ENCODE data around the gene ATAD2B. TPM values are rescaled to one million over a fixed set of nuclear protein-coding genes. Genes with fewer than 3 reads are reported as not detected.

The ATAD2B gene
- polyA plus RNA-seq, 1 of the 3 experiments (the other 2 are of a cell fraction): 1.3 TPM

DNA sequence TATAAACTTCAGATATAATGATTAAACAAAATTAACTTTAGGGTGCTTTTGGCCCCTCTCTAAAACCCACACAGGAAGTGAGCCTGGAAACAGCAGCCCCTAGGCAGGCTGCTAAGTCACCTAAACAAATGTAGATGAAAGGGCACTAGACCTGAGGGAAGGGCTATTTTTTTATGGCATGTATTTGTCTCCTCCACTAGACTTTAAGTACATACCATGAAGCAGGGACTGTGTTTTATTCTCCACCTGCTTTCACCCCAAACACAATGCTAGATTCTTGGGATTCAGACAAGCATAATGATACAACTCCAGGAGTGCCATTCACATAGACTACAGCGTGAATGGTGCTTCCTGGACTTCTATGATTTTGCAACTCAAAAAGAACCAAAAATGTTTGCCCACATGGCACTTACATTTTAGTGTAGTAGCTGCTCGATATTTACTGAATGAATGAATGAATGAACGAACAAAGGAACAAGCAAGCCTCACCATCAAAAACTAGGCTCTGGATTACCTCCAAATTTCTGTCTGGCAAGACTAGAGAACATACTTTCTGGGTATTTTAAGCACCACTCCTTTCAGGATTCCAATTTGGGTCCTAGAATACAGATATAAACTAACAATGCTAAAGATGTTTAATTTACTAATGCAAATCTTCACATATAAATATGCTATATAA, 10.1 kb downstream of the ATAD2B start:
- WGBS (ENCODE audit: low lambda C conversion rate): 78% methylated on average over 3 of the region's 3 CpGs

DNA sequence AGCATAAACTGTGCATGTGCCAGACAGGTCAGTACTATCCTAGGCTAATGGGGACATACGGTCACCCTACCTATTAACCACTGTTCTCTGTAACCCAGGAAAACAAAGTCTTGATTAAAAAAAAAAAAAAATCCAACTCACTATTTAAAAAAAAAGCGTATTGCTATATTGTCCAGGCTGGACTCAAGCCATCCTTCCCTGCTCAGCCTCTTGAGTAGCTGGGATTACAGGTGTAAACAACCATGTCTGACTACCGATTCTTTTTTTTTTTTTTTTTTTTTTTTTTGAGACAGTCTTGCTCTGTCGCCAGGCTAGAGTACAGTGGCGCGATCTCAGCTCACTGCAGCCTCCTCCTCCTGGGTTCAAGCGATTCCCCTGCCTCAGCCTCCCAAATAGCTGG, 11.6 kb downstream of the ATAD2B start:
- Histone ChIP-seq H3F3A (replicated peaks; ENCODE audit: insufficient read depth) (peaks cover 15% of the 10 kb centered on the region), H3K4me1 (ENCODE audit: control insufficient read depth in 1 of 2, insufficient read depth in 2 of 2, low read depth in 1 of 2, low read length in 1 of 2) (peaks cover 4 to 12% of the 10 kb centered on the region in 2 experiments), H3K9me2 (no peaks in the 10 kb centered on the region), H3K27ac (ENCODE audit: low read depth in 2 of 2, low read length in 1 of 2) (peak overlapping the region in 1 of 2 experiments; percentile 49; a peak in 1 of 4 replicates), H2AFZ (ENCODE audit: low read depth) (no peak overlapping the region), H3K27me3 (ENCODE audit: insufficient read depth) (no peaks in the 10 kb centered on the region), H4K20me1 (ENCODE audit: insufficient read depth) (peaks cover 35% of the 10 kb centered on the region), H3K36me3 (replicated peaks in 1 of 2; ENCODE audit: control insufficient read depth in 1 of 2, insufficient read depth in 2 of 2, low read length in 1 of 2) (no peaks in the 10 kb centered on the region), H3K4me3 (ENCODE audit: low read depth in 2 of 2, low read length in 1 of 2) (no peak overlapping the region), H3K9me3 (no peaks in the 10 kb centered on the region), H3K4me2 (no peak overlapping the region), H3K9ac (no peak overlapping the region), H3K79me2 (ENCODE audit: insufficient read depth) (peaks cover 94% of the 10 kb centered on the region)
- TF ChIP-seq GATA2 (CRISPR knock-in tag; IDR thresholded peaks at IDR 0.05) (no peak), IRF3 (IDR thresholded peaks at IDR 0.05; ENCODE audit: low read depth, low read length) (no peak), FOXJ3 (CRISPR knock-in tag; IDR thresholded peaks at IDR 0.05) (no peak), RCOR1 (IDR thresholded peaks at IDR 0.05; ENCODE audit: low read length) (no peak), RAD21 (IDR thresholded peaks at IDR 0.05; ENCODE audit: low read length) (no peak), RFX5 (IDR thresholded peaks at IDR 0.05; ENCODE audit: low read length) (no peak)
- POLR2A ChIA-PET: no interaction called here
- CTCF ChIA-PET: no interaction called here
- DNase-seq: no peak
- 93% methylated on average over 7 of the region's 7 CpGs for WGBS (ENCODE audit: low lambda C conversion rate)

More for the DNA sequence above, 10.1 kb downstream of the ATAD2B start:
- Histone ChIP-seq H3K27ac (ENCODE audit: low read depth in 2 of 2, low read length in 1 of 2) (peak overlapping the region; percentile 49 to 55), H3K4me3 (ENCODE audit: low read depth in 2 of 2, low read length in 1 of 2) (no peak overlapping the region), H3K79me2 (ENCODE audit: insufficient read depth) (peaks cover 95% of the 10 kb centered on the region), H3F3A (replicated peaks; ENCODE audit: insufficient read depth) (peaks cover 15% of the 10 kb centered on the region), H3K27me3 (ENCODE audit: insufficient read depth) (no peaks in the 10 kb centered on the region), H3K36me3 (replicated peaks in 1 of 2; ENCODE audit: control insufficient read depth in 1 of 2, insufficient read depth in 2 of 2, low read length in 1 of 2) (no peaks in the 10 kb centered on the region), H3K9ac (no peak overlapping the region), H2AFZ (ENCODE audit: low read depth) (no peak overlapping the region), H3K4me1 (ENCODE audit: control insufficient read depth in 1 of 2, insufficient read depth in 2 of 2, low read depth in 1 of 2, low read length in 1 of 2) (peaks cover 4 to 12% of the 10 kb centered on the region in 2 experiments), H4K20me1 (ENCODE audit: insufficient read depth) (peaks cover 36% of the 10 kb centered on the region), H3K9me2 (no peaks in the 10 kb centered on the region), H3K9me3 (no peaks in the 10 kb centered on the region), H3K4me2 (no peak overlapping the region)
- peak; percentile 39 for DNase-seq
- no peak for TF ChIP-seq FOXJ3 (CRISPR knock-in tag; IDR thresholded peaks at IDR 0.05)
- peak; percentile 5; the same call in 1 of the 2 replicates for TF ChIP-seq GATA2 (CRISPR knock-in tag; IDR thresholded peaks at IDR 0.05)
- no peak for TF ChIP-seq IRF3 (IDR thresholded peaks at IDR 0.05; ENCODE audit: low read depth, low read length)
- ChIA-PET CTCF (interaction anchor here (1.1 to 2.4 kb wide), 2 partner anchors 9 to 10 kb away, joined by 3 to 11 read pairs; partner anchors contain the start of gene ATAD2B), POLR2A (interaction anchor here (0.6 kb wide), 1 partner anchor 43 kb away, joined by 3 read pairs; no protein-coding TSS in a partner anchor)

DNA sequence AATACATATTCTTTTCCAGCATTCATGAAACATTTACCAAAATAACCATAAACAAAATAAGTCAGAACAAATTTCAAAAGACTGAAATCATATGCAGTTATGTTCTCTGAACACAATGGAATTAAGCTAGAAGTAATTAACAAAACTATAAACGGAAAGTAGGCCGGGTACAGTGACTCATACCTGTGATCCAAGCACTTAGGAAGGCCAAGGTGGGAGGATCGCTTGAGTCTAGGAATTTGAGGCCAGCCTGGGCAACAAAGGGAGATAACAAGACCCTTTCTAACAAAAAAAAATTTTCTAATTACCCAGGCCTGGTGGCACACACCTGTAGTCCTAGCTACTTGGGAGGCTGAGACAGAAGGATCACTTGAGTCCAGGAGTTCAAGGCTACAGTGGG, 14.9 kb downstream of the ATAD2B start:
- H3K9me3 ChIP-seq: no peaks in the 10 kb centered on the region
- WGBS (ENCODE audit: low lambda C conversion rate): 77% methylated on average over 3 of the region's 3 CpGs
- no peaks in the 10 kb centered on the region for H3K36me3 ChIP-seq (replicated peaks in 1 of 2; ENCODE audit: control insufficient read depth in 1 of 2, insufficient read depth in 2 of 2, low read length in 1 of 2)
- peaks cover 31% of the 10 kb centered on the region for H4K20me1 ChIP-seq (ENCODE audit: insufficient read depth)
- DNase-seq: no peak
- H3K4me2 ChIP-seq: no peak overlapping the region
- H2AFZ ChIP-seq (ENCODE audit: low read depth): no peak overlapping the region
- H3F3A ChIP-seq (replicated peaks; ENCODE audit: insufficient read depth): peaks cover 13% of the 10 kb centered on the region
- H3K9me2 ChIP-seq: no peaks in the 10 kb centered on the region
- ChIA-PET POLR2A (no interaction called here), CTCF (interaction anchor here (1.1 kb wide), 1 partner anchor 15 kb away, joined by 6 read pairs; the partner anchor contains the start of gene ATAD2B)
- H3K27me3 ChIP-seq (ENCODE audit: insufficient read depth): no peaks in the 10 kb centered on the region
- peaks cover 4 to 11% of the 10 kb centered on the region in 2 experiments for H3K4me1 ChIP-seq (ENCODE audit: control insufficient read depth in 1 of 2, insufficient read depth in 2 of 2, low read depth in 1 of 2, low read length in 1 of 2)
- H3K79me2 ChIP-seq (ENCODE audit: insufficient read depth): peaks cover 78% of the 10 kb centered on the region
- H3K9ac ChIP-seq: no peak overlapping the region
- no peak overlapping the region for H3K27ac ChIP-seq (ENCODE audit: low read depth in 2 of 2, low read length in 1 of 2)
- no peak for TF ChIP-seq CHD2 (IDR thresholded peaks at IDR 0.05; ENCODE audit: low read length, partially characterized antibody)
- no peak for TF ChIP-seq FOXJ3 (CRISPR knock-in tag; IDR thresholded peaks at IDR 0.05)
- no peak for TF ChIP-seq MAX (IDR thresholded peaks at IDR 0.05; ENCODE audit: low read depth)
- TF ChIP-seq TCF12 (IDR thresholded peaks at IDR 0.05): no peak
- H3K4me3 ChIP-seq (ENCODE audit: low read depth in 2 of 2, low read length in 1 of 2): no peak overlapping the region
